Measurements from ENCODE around the gene OR52K1.

- TF ChIP-seq EP300 (IDR thresholded peaks at IDR 0.05) (no peak), POLR2A (IDR thresholded peaks at IDR 0.05) (no peak), CTCF (IDR thresholded peaks at IDR 0.05) (no peak)
Measured at GRCh38 chr11:4459500-4459899, 22.9 kb upstream of the OR52K1 start.
